ENCODE results near the gene IL4R.

IL4R gene

GRCh38 chr16:27289669-27290068 lies 24.1 kb upstream of the IL4R start:
- no peak for DNase-seq

GRCh38 chr16:27290562-27290961 lies 23.2 kb upstream of the IL4R start:
- no peak for DNase-seq

- DNase-seq = no peak
These were observed 22.7 kb upstream of the IL4R start for GRCh38 chr16:27291106-27291505.

DNA sequence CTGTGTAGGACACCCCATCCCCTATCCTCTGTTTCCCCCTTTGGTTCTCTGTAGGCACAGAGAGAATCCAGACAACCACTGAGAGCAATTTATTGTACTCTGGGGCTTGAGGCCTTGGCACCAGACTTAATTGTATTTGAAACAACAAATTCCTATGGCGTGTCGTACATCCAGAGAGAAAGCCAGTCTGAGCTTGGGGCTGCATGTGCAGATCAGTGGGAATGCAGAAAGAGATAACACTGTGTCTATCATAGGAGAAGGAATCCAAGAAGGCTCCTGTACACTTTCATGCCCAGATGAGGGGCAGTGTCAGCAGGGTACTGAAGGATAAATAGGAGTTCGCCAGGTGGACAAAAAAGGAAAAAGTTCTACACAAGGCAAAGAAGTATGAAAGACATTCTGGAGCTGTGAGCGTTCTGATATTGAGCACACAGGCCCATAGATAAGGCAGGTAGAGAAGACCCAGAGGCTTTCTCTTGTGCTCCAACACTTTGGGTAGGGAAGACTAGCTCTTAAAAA lies 22.0 kb upstream of the IL4R start:
- DNase-seq = no peak

DNA sequence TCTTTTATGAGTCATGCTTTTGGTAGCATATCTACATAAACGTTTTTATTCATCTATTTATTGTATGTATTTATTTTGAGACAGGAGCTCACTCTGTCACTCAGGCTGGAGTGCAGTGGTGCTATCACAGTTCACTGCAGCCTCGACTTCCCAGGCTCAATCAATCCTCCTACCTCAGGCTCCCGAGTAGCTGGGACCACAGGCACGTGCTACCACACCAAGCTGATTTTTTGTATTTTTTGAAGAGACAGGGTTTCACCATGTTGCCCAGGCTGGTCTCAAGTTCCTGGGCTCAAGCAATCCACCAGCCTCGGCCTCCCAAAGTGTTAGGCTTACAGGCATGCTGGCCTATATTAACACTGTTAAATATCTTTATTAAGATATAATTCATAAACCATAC lies 20.4 kb upstream of the IL4R start:
- no peak for DNase-seq

DNA sequence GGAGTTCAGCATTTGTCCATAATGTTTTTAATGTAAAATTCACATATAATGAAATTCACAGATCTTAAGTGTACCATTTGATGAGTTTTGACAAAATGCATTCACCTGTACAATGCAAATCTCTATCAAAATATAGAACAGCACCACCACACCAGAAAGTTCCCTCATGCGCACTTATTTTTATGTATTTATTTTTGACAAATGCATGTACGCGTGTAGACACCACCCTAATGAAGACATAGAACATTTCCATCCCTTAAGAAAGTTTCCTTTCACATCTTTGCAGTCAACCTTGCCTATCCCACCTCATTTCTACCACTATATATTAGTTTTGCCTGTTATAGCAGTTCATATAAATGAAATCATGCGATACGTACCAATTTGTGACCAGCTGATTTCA lies 15.6 kb upstream of the IL4R start:
- no peak for DNase-seq

- no peak for DNase-seq
These were observed 12.4 kb upstream of the IL4R start for GRCh38 chr16:27301236-27301861.

- DNase-seq = no peak
These were observed 11.6 kb upstream of the IL4R start for GRCh38 chr16:27302126-27302525.

DNA sequence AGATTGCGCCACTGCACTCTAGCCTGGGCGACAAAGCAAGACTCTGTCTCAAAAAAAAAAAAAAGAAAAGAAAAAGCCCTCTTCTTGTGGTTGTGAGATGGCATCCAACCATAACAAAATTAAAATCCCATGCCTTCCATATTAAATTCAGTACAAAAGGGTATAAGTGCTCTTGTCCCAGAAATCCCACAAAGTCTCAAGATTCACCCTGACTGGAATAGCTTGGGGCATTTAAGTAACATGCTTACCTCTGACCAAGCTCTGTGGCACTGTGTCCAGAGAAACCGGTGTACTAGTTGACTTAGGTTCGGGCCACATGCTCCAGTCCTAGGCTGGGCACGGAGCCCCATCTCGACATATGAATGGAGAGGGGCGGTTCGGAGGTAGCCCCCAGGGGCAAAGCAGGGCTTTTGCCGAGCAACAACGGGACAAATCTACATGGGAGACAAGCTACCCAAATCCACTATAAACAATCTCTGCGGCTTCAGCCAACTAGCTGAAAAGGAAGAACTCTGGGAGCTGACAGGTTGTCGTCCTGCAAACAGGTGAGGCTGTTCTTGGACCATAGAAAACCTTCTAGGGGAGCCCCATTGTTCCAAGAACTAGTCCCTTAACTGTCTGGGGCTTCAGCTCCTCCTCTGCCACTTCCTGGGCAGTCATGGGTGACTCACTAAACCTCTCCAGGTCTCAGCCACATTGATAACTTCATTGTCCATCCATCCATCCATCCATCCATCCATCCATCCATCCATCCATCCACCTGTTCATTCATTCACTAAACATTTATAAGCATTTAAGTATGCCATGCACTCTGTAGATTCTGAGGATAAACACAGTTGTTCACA lies 10.3 kb upstream of the IL4R start:
- no peak for DNase-seq

- DNase-seq = no peak
These were observed 9.7 kb upstream of the IL4R start for GRCh38 chr16:27304102-27304501.

DNA sequence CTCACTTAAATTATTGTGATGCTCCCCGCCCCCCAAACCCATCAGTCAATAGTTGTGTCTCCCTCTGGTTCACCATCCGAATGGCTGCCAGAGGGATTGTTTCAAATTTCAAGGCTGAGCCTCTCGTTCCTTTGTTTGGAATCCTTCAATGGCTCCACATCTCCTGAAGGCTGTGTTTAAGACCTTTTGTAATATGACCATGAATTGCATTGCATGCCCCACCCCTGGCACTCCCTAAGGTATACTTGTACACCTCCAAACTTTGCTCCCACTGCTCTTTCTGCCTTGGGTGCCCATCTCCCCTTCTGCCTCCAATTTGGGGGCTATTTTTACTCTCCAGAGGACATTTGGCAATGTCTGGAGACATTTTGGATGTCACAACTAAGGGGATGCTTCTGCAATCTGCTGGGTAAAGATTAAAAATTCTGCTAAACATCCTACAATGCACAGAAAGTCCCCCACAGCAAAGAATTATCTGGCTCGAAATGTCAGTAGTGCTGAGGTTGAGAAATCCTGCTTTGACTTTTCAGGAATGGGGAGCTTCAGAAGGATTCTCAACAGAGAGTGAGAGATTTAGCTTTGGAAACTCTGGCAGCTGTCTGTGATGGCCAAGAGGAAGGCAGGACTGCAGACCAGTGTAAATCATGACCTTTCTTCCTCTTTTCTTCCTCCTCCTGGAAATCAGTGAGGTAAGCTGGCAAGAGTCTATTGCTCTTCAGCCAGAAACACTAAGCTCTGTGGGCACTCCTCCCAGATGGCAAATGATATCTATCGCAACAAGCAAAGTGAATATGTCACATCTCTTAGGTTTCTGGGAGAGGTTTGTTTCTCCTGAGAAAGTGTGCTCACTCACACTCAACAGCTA lies 8.7 kb upstream of the IL4R start:
- DNase-seq = no peak

DNA sequence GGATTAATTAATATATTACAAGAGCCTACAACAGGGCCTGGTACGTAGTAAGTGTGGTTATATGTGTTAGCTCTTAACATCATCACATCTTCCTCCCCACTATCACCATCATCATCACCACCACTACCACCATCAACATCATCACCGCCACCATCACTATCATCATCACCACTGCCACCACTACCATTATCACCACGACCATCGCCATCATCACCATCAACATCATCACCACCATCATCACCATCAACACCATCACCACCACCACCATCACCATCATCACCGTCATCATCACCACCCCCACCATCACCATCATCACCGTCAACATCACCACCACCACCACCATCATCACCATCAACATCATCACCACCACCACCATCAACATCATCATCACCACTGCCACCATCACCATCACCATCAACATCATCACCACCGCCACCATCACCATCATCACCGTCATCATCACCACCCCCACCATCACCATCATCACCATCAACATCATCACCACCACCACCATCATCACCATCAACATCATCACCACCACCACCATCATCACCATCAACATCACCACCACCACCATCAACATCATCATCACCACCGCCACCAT lies 7.8 kb upstream of the IL4R start:
- DNase-seq = no peak

DNA sequence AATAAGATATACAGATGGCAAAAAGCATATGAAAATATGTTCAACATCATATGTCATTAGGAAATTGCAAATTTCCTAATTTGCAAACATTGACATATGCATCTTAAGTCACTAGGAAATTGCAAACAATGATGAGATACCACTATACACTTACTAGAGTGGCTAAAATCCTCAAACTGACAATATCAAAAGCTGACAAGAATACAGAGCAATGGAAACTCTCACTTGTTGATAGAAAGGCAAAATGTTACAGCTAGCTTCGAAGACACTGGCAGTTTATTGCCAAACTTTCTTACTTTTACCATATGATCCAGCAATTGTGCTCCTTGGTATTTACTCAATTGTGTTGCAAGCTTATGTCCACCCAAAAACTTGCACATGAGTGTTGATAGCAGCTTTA lies 5.0 kb upstream of the IL4R start:
- DNase-seq = no peak

GRCh38 chr16:27310576-27311447 lies 3.0 kb upstream of the IL4R start:
- DNase-seq = no peak

GRCh38 chr16:27311448-27311830 lies 2.3 kb upstream of the IL4R start:
- DNase-seq = no peak

GRCh38 chr16:27311897-27312303 lies 1.9 kb upstream of the IL4R start:
- no peak for DNase-seq

DNA sequence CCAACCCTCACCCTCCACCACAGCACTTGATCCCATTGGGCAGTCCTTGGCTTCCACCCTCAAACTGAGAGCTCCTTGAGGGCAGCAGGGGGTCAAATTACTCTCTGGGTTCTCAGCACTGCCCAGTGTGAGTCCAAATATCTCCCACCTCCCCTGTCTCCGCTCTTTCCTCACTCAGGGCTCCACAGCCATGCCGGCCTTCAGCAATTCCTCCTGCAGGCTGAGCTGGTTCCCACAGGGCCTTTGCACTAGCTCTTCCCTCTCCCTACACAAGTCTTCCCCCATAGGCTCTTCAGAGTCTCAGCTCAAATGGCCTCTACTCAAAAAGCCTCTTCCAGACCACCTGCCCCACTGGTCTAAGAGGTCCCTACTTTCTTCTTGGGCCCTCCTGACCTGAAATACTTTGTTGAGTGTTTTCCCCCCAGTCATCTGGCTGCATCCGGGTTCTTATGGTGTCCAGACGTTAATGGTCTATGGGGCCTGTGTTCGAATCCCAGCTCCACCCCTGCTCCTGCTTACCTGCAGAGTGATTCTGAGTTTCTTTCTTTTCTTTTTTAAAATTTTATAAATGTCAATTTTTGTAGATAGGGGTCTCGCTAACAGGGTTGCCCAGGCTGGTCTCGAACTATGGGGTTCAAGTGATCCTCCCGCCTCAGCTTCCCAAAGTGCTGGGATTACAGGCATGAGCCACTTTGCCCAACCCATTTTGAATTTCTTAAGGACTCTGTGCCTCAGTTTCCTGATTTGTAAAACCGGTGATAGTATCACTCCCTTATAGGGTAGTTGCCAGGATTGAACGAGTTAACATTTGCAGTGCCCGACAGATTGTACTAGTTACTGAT lies 973 bp upstream of the IL4R start:
- DNase-seq = no peak

- DNase-seq = peak; percentile 51 to 52
These were observed 468 bp downstream of the IL4R start for GRCh38 chr16:27314161-27314723.

DNA sequence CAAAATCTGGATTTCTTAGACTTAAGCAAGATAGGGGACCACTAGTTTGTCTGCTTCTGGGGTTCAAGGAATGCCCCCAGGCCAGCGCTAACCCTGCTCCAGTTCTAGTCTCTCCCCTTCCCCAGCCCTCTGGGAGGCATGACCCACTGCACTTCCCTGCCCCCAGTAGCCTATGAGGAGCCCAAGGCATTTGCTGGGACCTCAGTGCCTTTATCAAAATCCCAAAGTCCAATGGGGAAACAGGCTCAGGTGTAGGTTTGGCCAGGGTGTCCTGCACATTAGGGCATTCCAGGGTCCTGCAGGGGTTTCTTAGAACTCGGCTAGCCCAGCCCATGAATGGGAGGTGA lies 1.2 kb downstream of the IL4R start:
- no peak for DNase-seq

- DNase-seq = peak; percentile 24 to 67
These were observed 1.7 kb downstream of the IL4R start for GRCh38 chr16:27315333-27316037.

Data from SW 1271 (cell line).